MM.1S (cell line): Measurements from ENCODE around the gene SHANK1.

Experiments
- CTCF ChIP-seq: fragments of 300-600 bp; sonication (generic); IDR thresholded peaks from 2 replicates; pipeline ENCODE4 v1.5.1; 2016; ENCODE audit warnings: antibody characterized with exemption, low read length, mixed read lengths
- EZH2 ChIP-seq: fragments of 300-600 bp; sonication (generic); optimal IDR thresholded peaks from 2 replicates; pipeline ENCODE3; 2017; ENCODE audit warnings: low read depth, mild to moderate bottlenecking, antibody characterized with exemption, low read length, mixed read lengths

- TF ChIP-seq EZH2, result no peak
- no peak for TF ChIP-seq CTCF
Observed at GRCh38 chr19:50639121-50640112, 80.2 kb downstream of the SHANK1 start, which contains the start of gene SYT3.
